ENCODE measurements around the gene MYH6.
"Not testable (repeated sequence)": the region's sequence is repeated elsewhere in the genome, so short reads cannot be mapped to it uniquely, and the experiment has no call there.

The MYH6 gene

GRCh38 chr14:23430723-23431085, 22.6 kb upstream of the MYH6 start:
- no peak overlapping the region for H3K4me3 ChIP-seq (ENCODE audit: low read depth, low read length)
- no peak for TF ChIP-seq CTCF (IDR thresholded peaks at IDR 0.05; ENCODE audit: low read depth, low read length)

- no peak for TF ChIP-seq CTCF (IDR thresholded peaks at IDR 0.05; ENCODE audit: low read depth, low read length)
- H3K4me3 ChIP-seq (ENCODE audit: low read depth, low read length), result no peak overlapping the region
These were observed 22.1 kb upstream of the MYH6 start for GRCh38 chr14:23430016-23430722.

DNA sequence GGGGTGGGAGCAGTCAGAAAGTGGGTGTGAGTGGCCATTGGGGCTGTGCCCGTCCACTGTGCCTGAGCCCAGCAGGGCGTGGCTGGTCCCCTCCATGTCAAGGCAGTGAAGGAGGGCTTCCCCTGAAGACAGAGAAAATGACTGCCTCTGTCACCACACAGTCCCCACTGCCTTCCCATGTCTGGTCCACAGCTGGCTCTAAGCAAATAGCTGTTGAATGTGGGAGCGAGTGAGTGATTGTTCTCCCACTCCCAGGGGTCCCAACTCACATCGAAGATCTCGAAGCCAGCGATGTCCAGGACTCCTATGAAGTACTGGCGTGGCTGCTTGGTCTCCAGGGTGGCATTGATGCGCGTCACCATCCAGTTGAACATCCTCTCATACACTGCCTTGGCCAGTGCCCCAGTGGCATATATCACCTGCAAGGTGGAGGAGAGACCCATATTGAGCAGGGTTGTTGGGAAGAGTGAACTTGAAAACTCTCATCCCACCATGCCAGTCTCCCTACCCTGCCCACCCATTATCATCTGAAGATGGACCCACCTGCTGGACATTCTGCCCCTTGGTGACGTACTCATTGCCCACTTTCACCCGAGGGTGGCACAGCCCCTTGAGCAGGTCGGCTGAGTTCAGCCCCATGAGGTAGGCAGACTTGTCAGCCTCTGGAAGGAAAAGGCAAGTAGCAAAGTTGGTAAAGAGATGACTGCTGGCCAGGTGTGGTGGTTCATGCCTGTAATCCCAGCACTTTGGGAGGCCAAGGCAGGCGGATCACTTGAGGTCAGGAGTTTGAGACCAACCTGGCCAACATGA, 20.8 kb upstream of the MYH6 start:
- H3K4me3 ChIP-seq (ENCODE audit: low read depth, low read length), result no peak overlapping the region
- TF ChIP-seq CTCF (IDR thresholded peaks at IDR 0.05; ENCODE audit: low read depth, low read length), result no peak

DNA sequence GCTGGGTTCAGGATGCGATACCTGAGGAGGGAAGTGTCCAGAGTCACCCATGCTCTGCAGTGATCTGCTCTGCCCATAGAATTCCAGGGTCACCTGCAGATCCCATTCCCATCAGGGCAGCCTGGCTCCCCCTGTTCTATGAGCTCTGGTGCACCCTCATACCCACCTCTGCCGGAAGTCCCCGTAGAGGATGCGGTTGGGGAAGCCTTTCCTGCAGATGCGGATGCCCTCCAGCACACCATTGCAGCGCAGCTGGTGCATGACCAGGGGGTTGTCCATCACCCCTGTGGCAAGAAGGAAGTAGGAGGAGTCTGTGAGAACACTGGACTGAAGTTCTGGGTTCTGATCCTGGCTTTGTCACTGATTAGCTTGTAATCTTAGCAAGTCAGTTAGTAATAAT, 17.7 kb upstream of the MYH6 start:
- not testable (repeated sequence) for H3K4me3 ChIP-seq (ENCODE audit: low read depth, low read length)

DNA sequence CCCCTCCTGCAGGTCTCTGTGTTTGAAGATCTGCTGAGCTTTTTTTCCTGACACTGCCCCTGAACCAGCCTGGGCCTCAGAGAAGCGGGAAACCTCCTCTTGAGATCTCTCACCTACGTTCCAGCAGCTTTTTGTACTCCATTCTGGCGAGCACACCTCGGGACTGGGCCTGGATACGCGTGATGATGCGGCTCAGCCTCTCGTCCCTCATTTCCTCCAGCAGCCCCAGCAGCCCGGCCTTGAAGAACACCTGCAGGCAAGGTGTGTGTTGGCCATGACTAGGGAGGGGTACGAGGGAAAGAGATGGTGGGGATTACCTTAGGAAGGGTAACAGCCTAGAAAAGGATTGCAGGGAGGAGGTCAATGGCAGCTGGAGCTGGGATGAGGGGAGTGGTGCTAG, 17.1 kb upstream of the MYH6 start:
- no peak for TF ChIP-seq CTCF (IDR thresholded peaks at IDR 0.05; ENCODE audit: low read depth, low read length)
- no peak overlapping the region for H3K4me3 ChIP-seq (ENCODE audit: low read depth, low read length)

- H3K4me3 ChIP-seq (ENCODE audit: low read depth, low read length), result no peak overlapping the region
- no peak for TF ChIP-seq CTCF (IDR thresholded peaks at IDR 0.05; ENCODE audit: low read depth, low read length)
These were observed 15.6 kb upstream of the MYH6 start for GRCh38 chr14:23423657-23424056.

GRCh38 chr14:23421594-23421993, 13.5 kb upstream of the MYH6 start:
- TF ChIP-seq CTCF (IDR thresholded peaks at IDR 0.05; ENCODE audit: low read depth, low read length), result no peak
- H3K4me3 ChIP-seq (ENCODE audit: low read depth, low read length), result no peak overlapping the region

GRCh38 chr14:23419646-23420045, 11.6 kb upstream of the MYH6 start:
- not testable (repeated sequence) for H3K4me3 ChIP-seq (ENCODE audit: low read depth, low read length)

Data from WI38 (cell line).